Adrenal gland (tissue), 5 donors: ENCODE measurements around the gene HBG2.

Experiments
- POLR2A ChIP-seq, 2 donors: fragments of 450-650 bp; IDR thresholded peaks; one replicate each; pipeline ENCODE4 v1.6.1; 2017; ENCODE audit warnings: antibody characterized with exemption in 2 of 2, mild to moderate bottlenecking in 2 of 2, moderate library complexity in 1 of 2
- TF ChIP-seq, protein P1 (sequence below), 6 experiments: fragments of 450-650 bp in 4 of 6; fragments of 200-600 bp in 2 of 6; sonication (generic) in 1 of 6; IDR thresholded peaks; 1 replicate in 5 of 6; 2 replicates in 1 of 6; pipeline versions ENCODE4 v1.5.1 to v1.8.0; 2016 to 2021; ENCODE audit warnings: antibody characterized with exemption in 6 of 6, mild to moderate bottlenecking in 2 of 6, moderate library complexity in 1 of 6
- donor health status: DM: no; HTN: no; CAD: no.

- TF ChIP-seq, protein P1, sequence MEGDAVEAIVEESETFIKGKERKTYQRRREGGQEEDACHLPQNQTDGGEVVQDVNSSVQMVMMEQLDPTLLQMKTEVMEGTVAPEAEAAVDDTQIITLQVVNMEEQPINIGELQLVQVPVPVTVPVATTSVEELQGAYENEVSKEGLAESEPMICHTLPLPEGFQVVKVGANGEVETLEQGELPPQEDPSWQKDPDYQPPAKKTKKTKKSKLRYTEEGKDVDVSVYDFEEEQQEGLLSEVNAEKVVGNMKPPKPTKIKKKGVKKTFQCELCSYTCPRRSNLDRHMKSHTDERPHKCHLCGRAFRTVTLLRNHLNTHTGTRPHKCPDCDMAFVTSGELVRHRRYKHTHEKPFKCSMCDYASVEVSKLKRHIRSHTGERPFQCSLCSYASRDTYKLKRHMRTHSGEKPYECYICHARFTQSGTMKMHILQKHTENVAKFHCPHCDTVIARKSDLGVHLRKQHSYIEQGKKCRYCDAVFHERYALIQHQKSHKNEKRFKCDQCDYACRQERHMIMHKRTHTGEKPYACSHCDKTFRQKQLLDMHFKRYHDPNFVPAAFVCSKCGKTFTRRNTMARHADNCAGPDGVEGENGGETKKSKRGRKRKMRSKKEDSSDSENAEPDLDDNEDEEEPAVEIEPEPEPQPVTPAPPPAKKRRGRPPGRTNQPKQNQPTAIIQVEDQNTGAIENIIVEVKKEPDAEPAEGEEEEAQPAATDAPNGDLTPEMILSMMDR (IDR thresholded peaks at IDR 0.05) = no peak
- no peak for TF ChIP-seq POLR2A (IDR thresholded peaks at IDR 0.05)
Observed at GRCh38 chr11:5274395-5274794, 19.8 kb upstream of the HBG2 start.
